Panc1 (cell line): ENCODE data around the gene NDP. TPM values are rescaled to one million over a fixed set of nuclear protein-coding genes. Genes with fewer than 3 reads are reported as not detected.
A peak's percentile ranks its signal among the peaks of the same experiment; 100 is the strongest.
"Not testable (repeated sequence)": the region's sequence is repeated elsewhere in the genome, so short reads cannot be mapped to it uniquely, and the experiment has no call there.

Source experiments
- ATAC-seq: fragments of 200-7000 bp; cut with Tn5 transposase; 2 replicates; pipeline ENCODE4 v1.9.1; 2020; ENCODE audit warnings: mild to moderate bottlenecking, moderate library complexity
- BruUV-seq: library from RNA; stranded (reverse); fragments of 400-500 nt; replicated peaks from 2 replicates; lab custom pipeline; 2021; lab: Mats Ljungman, UMichigan
- CTCF ChIA-PET: fragments of 300-600 bp; sonication (Branson Sonifier 250); formaldehyde crosslinking; loops from one replicate; lab custom pipeline; 2022; ENCODE audit warnings: antibody characterized with exemption; lab: Charles Lee
- POLR2A ChIA-PET: fragments of 300-600 bp; sonication (Branson Sonifier 250); formaldehyde crosslinking; loops from one replicate; lab custom pipeline; 2022; ENCODE audit warnings: antibody characterized with exemption; lab: Charles Lee
- DNase-seq: peaks from one replicate; pipeline ENCODE4 v3.0.0-alpha.2; 2010; ENCODE audit warnings: low read depth, low spot score
- H3K27ac ChIP-seq: 2 replicates; pipeline ENCODE4 v1.5.1; 2011; ENCODE audit warnings: mild to moderate bottlenecking, low read length, inconsistent platforms
- H3K27me3 ChIP-seq: fragments of 200-500 bp; sonication (Bioruptor generic); 2 replicates; pipeline ENCODE4 v1.6.0; 2014; ENCODE audit warnings: low read length, inconsistent platforms; ENCODE audit not compliant: control insufficient read depth, insufficient read depth
- H3K36me3 ChIP-seq: fragments of 200-500 bp; sonication (Bioruptor generic); 2 replicates; pipeline ENCODE4 v1.5.1; 2014; ENCODE audit warnings: inconsistent platforms, mild to moderate bottlenecking, low read length, moderate library complexity; ENCODE audit not compliant: control insufficient read depth, insufficient read depth
- H3K4me1 ChIP-seq: 2 replicates; pipeline ENCODE4 v1.5.1; 2011; ENCODE audit warnings: inconsistent platforms, mild to moderate bottlenecking, low read length, moderate library complexity; ENCODE audit not compliant: control insufficient read depth, insufficient read depth
- H3K4me3 ChIP-seq, 2 experiments: 2 replicates each; pipeline ENCODE4 v1.5.1; 2011 to 2012; ENCODE audit warnings: low read depth in 2 of 2, low read length in 2 of 2, mild to moderate bottlenecking in 2 of 2, inconsistent platforms in 1 of 2, moderate library complexity in 1 of 2
- H3K9me3 ChIP-seq: fragments of 200-500 bp; sonication (Bioruptor generic); 2 replicates; pipeline ENCODE4 v1.5.1; 2014; ENCODE audit warnings: low read depth, mild to moderate bottlenecking, inconsistent platforms, low read length, moderate library complexity; ENCODE audit not compliant: control insufficient read depth, insufficient read depth
- CTCF ChIP-seq: fragments of 450-650 bp; IDR thresholded peaks from 2 replicates; pipeline ENCODE4 v1.5.1; 2017; ENCODE audit warnings: mild to moderate bottlenecking
- REST ChIP-seq, 2 experiments: IDR thresholded peaks; 2 replicates each; pipeline ENCODE4 v1.6.1; 2011 to 2012; ENCODE audit warnings: low read depth in 2 of 2, control low read depth in 1 of 2, low read length in 1 of 2, mild to moderate bottlenecking in 1 of 2, moderate library complexity in 1 of 2; ENCODE audit not compliant: insufficient read depth in 1 of 2
- SIN3A ChIP-seq: IDR thresholded peaks from 2 replicates; pipeline ENCODE4 v1.6.1; 2012; ENCODE audit warnings: low read depth, mild to moderate bottlenecking, low read length, moderate library complexity, borderline replicate concordance; ENCODE audit not compliant: insufficient read depth
- TCF7L2 ChIP-seq: IDR thresholded peaks from 2 replicates; pipeline ENCODE4 v1.6.1; 2011; ENCODE audit warnings: mild to moderate bottlenecking, low read depth, low read length, inconsistent platforms
- in situ Hi-C: cut with HindIII; loops from 2 replicates; pipeline ENCODE4 v1.10.0; 2016; ENCODE audit warnings: low sequenced_read_pairs, low pct_unique_long_range_greater_than_20kb
- intact Hi-C: fragments of 100-400 bp; cut with micrococcal nuclease; formaldehyde crosslinking; loops from one replicate; pipeline ENCODE4 v1.10.0; 2022; ENCODE audit not compliant: unreplicated experiment
- total RNA-seq: library from RNA; stranded (reverse); gene quantifications from one replicate; pipeline ENCODE4 v1.2.1, GENCODE V29; 2021; ENCODE audit not compliant: unreplicated experiment

Gene NDP
- total RNA-seq, 1 experiment from 2014 or later = not detected

- no peak overlapping the region for H3K4me3 ChIP-seq
- no peaks in the 10 kb centered on the region for H3K9me3 ChIP-seq
- no peak for DNase-seq
- no peaks in the 10 kb centered on the region; the same call in none of the 2 replicates for H3K27me3 ChIP-seq
- CTCF ChIA-PET = interaction anchor here (1.1 kb wide), 1 partner anchor 104 kb away, joined by 5 read pairs; no protein-coding TSS in a partner anchor
- intact Hi-C loops = loop anchor here (10.0 kb wide), 1 partner anchor 105 kb away; no protein-coding TSS in a partner anchor
- no peaks in the 10 kb centered on the region for H3K36me3 ChIP-seq
- POLR2A ChIA-PET = no interaction called here
- BruUV-seq = no TSS peak
- ATAC-seq = no peak
- TF ChIP-seq SIN3A (no peak), TCF7L2 (no peak), REST (IDR thresholded peaks at IDR 0.05; ENCODE audit: insufficient read depth in 1 of 2, low read depth in 2 of 2, low read length in 1 of 2) (no peak), CTCF (peak; percentile 10; the same call in 1 of the 2 replicates)
- in situ Hi-C loops = no loop called here
- no peaks in the 10 kb centered on the region for H3K4me1 ChIP-seq
- no peak overlapping the region for H3K27ac ChIP-seq
Observed at GRCh38 chrX:43939187-43939926, 33.8 kb downstream of the NDP start.

GRCh38 chrX:43922032-43922431 is 51.2 kb downstream of the NDP start:
- DNase-seq, H3K27me3 ChIP-seq, POLR2A ChIA-PET, H3K9me3 ChIP-seq, H3K36me3 ChIP-seq, intact Hi-C loops, H3K4me3 ChIP-seq, H3K27ac ChIP-seq, BruUV-seq, in situ Hi-C loops, ATAC-seq, H3K4me1 ChIP-seq, CTCF ChIA-PET: not testable (repeated sequence)

- in situ Hi-C loops, H3K27ac ChIP-seq, H3K4me3 ChIP-seq, H3K9me3 ChIP-seq, BruUV-seq, intact Hi-C loops, POLR2A ChIA-PET, H3K36me3 ChIP-seq, H3K27me3 ChIP-seq, ATAC-seq, DNase-seq, CTCF ChIA-PET, H3K4me1 ChIP-seq: not testable (repeated sequence)
Observed at GRCh38 chrX:43910772-43911171, 62.4 kb downstream of the NDP start.
